A673 (cell line): Measurements from ENCODE around the gene PARP11. TPM values are rescaled to one million over a fixed set of nuclear protein-coding genes. Genes with fewer than 3 reads are reported as not detected.

ENCODE experiments used
- BruUV-seq: library from RNA; stranded (reverse); fragments of 400-500 nt; replicated peaks from 2 replicates; lab custom pipeline; 2021; lab: Mats Ljungman, UMichigan
- CTCF ChIA-PET: fragments of 300-600 bp; sonication (Branson Sonifier 250); formaldehyde crosslinking; loops from one replicate; lab custom pipeline; 2022; ENCODE audit warnings: antibody characterized with exemption; lab: Charles Lee
- POLR2A ChIA-PET: fragments of 300-600 bp; sonication (Branson Sonifier 250); formaldehyde crosslinking; loops from one replicate; lab custom pipeline; 2022; ENCODE audit warnings: antibody characterized with exemption; ENCODE audit not compliant: low non-redundant PET; lab: Charles Lee
- DNase-seq: peaks from one replicate; pipeline ENCODE4 v3.0.0-alpha.2; 2015; ENCODE audit warnings: low spot score
- H3K27ac ChIP-seq: fragments of 200-600 bp; sonication (generic); 2 replicates; pipeline ENCODE4 v1.5.1; 2016; ENCODE audit warnings: mixed run types, low read depth, mild to moderate bottlenecking, mixed read lengths, antibody characterized with exemption, low read length; ENCODE audit not compliant: poor library complexity, severe bottlenecking
- H3K27me3 ChIP-seq: fragments of 200-600 bp; sonication (generic); replicated peaks from 2 replicates; pipeline ENCODE4 v1.6.1; 2017; ENCODE audit warnings: mixed run types, low read depth, mild to moderate bottlenecking, mixed read lengths, antibody characterized with exemption, low read length; ENCODE audit not compliant: insufficient read depth, poor library complexity
- H3K36me3 ChIP-seq: fragments of 200-600 bp; sonication (generic); 2 replicates; pipeline ENCODE4 v1.6.1; 2016; ENCODE audit warnings: mixed run types, mild to moderate bottlenecking, mixed read lengths, antibody characterized with exemption, low read length; ENCODE audit not compliant: insufficient read depth, poor library complexity, severe bottlenecking
- H3K4me1 ChIP-seq: fragments of 200-600 bp; sonication (generic); 2 replicates; pipeline ENCODE4 v1.6.1; 2017; ENCODE audit warnings: mixed run types, mild to moderate bottlenecking, mixed read lengths, antibody characterized with exemption, low read length; ENCODE audit not compliant: insufficient read depth, poor library complexity, severe bottlenecking
- H3K4me3 ChIP-seq: fragments of 200-600 bp; sonication (generic); 2 replicates; pipeline ENCODE4 v1.5.1; 2016; ENCODE audit warnings: low read depth, mixed run types, mild to moderate bottlenecking, mixed read lengths, low read length; ENCODE audit not compliant: poor library complexity, severe bottlenecking
- H3K9me3 ChIP-seq: fragments of 200-600 bp; sonication (generic); 2 replicates; pipeline ENCODE4 v1.6.1; 2016; ENCODE audit warnings: mixed run types, low read depth, mild to moderate bottlenecking, mixed read lengths, antibody characterized with exemption, low read length; ENCODE audit not compliant: poor library complexity, severe bottlenecking
- CTCF ChIP-seq: fragments of 300-800, 200-600 bp; sonication (generic); conservative IDR thresholded peaks from 2 replicates; pipeline ENCODE4 v1.5.1; 2017; ENCODE audit warnings: low read depth, mild to moderate bottlenecking, antibody characterized with exemption, low read length, moderate library complexity, mixed read lengths
- EZH2 ChIP-seq: fragments of 200-600 bp; sonication (generic); IDR thresholded peaks from 2 replicates; pipeline ENCODE4 v1.6.1; 2017; ENCODE audit warnings: borderline replicate concordance, low read depth, mild to moderate bottlenecking, mixed read lengths, antibody characterized with exemption, low read length; ENCODE audit not compliant: poor library complexity, severe bottlenecking
- intact Hi-C: fragments of 100-400 bp; cut with micrococcal nuclease; formaldehyde crosslinking; loops from one replicate; pipeline ENCODE4 v1.10.0; 2022; ENCODE audit not compliant: unreplicated experiment
- total RNA-seq: library from RNA; stranded (reverse); gene quantifications from 2 replicates; pipeline ENCODE4 v1.2.3, GENCODE V29; 2021

Gene PARP11
- total RNA-seq, 1 experiment from 2014 or later: 7.7 TPM

- no peak overlapping the region for H3K4me3 ChIP-seq
- CTCF ChIA-PET: no interaction called here
- BruUV-seq: no TSS peak
- intact Hi-C loops: no loop called here
- no peaks in the 10 kb centered on the region for H3K36me3 ChIP-seq
- no peaks in the 10 kb centered on the region for H3K9me3 ChIP-seq
- no peak overlapping the region for H3K27ac ChIP-seq
- TF ChIP-seq EZH2: no peak
- TF ChIP-seq CTCF: no peak
- no peaks in the 10 kb centered on the region for H3K4me1 ChIP-seq
- no peaks in the 10 kb centered on the region for H3K27me3 ChIP-seq
- POLR2A ChIA-PET: no interaction called here
- DNase-seq: no peak
Measured at GRCh38 chr12:3832738-3833137, 40.5 kb downstream of the PARP11 start.

GRCh38 chr12:3828888-3829287, 44.3 kb downstream of the PARP11 start:
- intact Hi-C loops: no loop called here
- CTCF ChIA-PET: no interaction called here
- Histone ChIP-seq H3K4me3 (no peak overlapping the region), H3K9me3 (no peaks in the 10 kb centered on the region), H3K27ac (no peak overlapping the region), H3K27me3 (no peaks in the 10 kb centered on the region), H3K4me1 (no peaks in the 10 kb centered on the region), H3K36me3 (no peaks in the 10 kb centered on the region)
- POLR2A ChIA-PET: no interaction called here
- no peak for TF ChIP-seq EZH2
- no peak for TF ChIP-seq CTCF
- BruUV-seq: no TSS peak
- no peak for DNase-seq

GRCh38 chr12:3827301-3828000, 45.7 kb downstream of the PARP11 start:
- Histone ChIP-seq H3K27ac (no peak overlapping the region), H3K27me3 (no peaks in the 10 kb centered on the region), H3K4me1 (no peaks in the 10 kb centered on the region), H3K4me3 (no peak overlapping the region), H3K36me3 (no peaks in the 10 kb centered on the region), H3K9me3 (no peaks in the 10 kb centered on the region)
- intact Hi-C loops: no loop called here
- TF ChIP-seq EZH2 (no peak), CTCF (no peak)
- ChIA-PET POLR2A (no interaction called here), CTCF (no interaction called here)
- DNase-seq: no peak
- BruUV-seq: no TSS peak
